Naive thymus-derived CD8-positive, alpha-beta T cell (primary cell): ENCODE measurements around the gene ADAM22. TPM values are rescaled to one million over a fixed set of nuclear protein-coding genes. Genes with fewer than 3 reads are reported as not detected.
"Not testable (repeated sequence)": the region's sequence is repeated elsewhere in the genome, so short reads cannot be mapped to it uniquely, and the experiment has no call there.

Experiments used
- ATAC-seq, 2 donors: fragments of 150-1000 bp; cut with Tn5 transposase in 1 of 2; sonication (Bioruptor Pico), chemical (Tn5 transposase) in 1 of 2; 1 replicate in 1 of 2; 2 replicates in 1 of 2; pipeline ENCODE4 v1.10.0; 2021; ENCODE audit warnings: mild to moderate bottlenecking in 2 of 2, moderate library complexity in 2 of 2
- POLR2A ChIA-PET: fragments of 350-600 bp; sonication (Branson Sonifier 250); formaldehyde crosslinking; loops from one replicate; lab custom pipeline; 2021; ENCODE audit warnings: antibody characterized with exemption; lab: Charles Lee
- DNase-seq, 10 donors: peaks; one replicate each; pipeline versions ENCODE4 v3.0.0 to v3.0.0-alpha.2; 2020 to 2022
- H3K27ac Mint-ChIP-seq, 10 donors: one replicate each; pipeline ENCODE4 v1.8.0; 2020 to 2022; ENCODE audit warnings: mild to moderate bottlenecking in 10 of 10, mixed read lengths in 10 of 10, moderate library complexity in 4 of 10, inconsistent platforms in 1 of 10
- H3K27me3 Mint-ChIP-seq, 5 donors: one replicate each; pipeline ENCODE4 v1.8.0; 2021 to 2022; ENCODE audit warnings: mixed read lengths in 5 of 5
- H3K36me3 Mint-ChIP-seq, 3 donors: one replicate each; pipeline ENCODE4 v1.8.0; 2020 to 2022; ENCODE audit warnings: mixed read lengths in 3 of 3, mild to moderate bottlenecking in 2 of 3, inconsistent platforms in 1 of 3
- H3K4me1 Mint-ChIP-seq, 4 donors: one replicate each; pipeline ENCODE4 v1.8.0; 2021 to 2022; ENCODE audit warnings: mixed read lengths in 4 of 4
- H3K4me3 Mint-ChIP-seq, 10 donors: one replicate each; pipeline ENCODE4 v1.8.0; 2020 to 2022; ENCODE audit warnings: mild to moderate bottlenecking in 10 of 10, mixed read lengths in 10 of 10, moderate library complexity in 6 of 10, inconsistent platforms in 1 of 10
- H3K9me3 Mint-ChIP-seq, 9 donors: one replicate each; pipeline ENCODE4 v1.8.0; 2020 to 2022; ENCODE audit warnings: mixed read lengths in 9 of 9, mild to moderate bottlenecking in 3 of 9, inconsistent platforms in 1 of 9, moderate library complexity in 1 of 9
- polyA plus RNA-seq, 3 donors: library from polyadenylated mRNA; unstranded; fragments of 300-500 nt; fragmentation: Illumina TruSeq; gene quantifications; one replicate each; pipeline ENCODE4 v1.2.3, GENCODE V29; 2021
- total RNA-seq, 8 experiments: library from RNA in 2 of 8; stranded (reverse) in 2 of 8; gene quantifications; one replicate each; pipeline ENCODE4 v1.2.3 and lab custom pipeline; 2021 to 2026

Gene ADAM22
- total and polyA plus RNA-seq, 5 experiments from 2014 or later: 0.60 to 9.2 (median 1.6) TPM

GRCh38 chr7:87926581-87927461, 7.2 kb upstream of the ADAM22 start:
- Mint-ChIP-seq H3K27me3 (peaks cover 0 to 2% (median 2%) of the 10 kb centered on the region in 5 donors), H3K4me3 (no peak overlapping the region), H3K9me3 (no peaks in the 10 kb centered on the region), H3K27ac (no peak overlapping the region), H3K36me3 (no peaks in the 10 kb centered on the region), H3K4me1 (no peaks in the 10 kb centered on the region)
- no peak for ATAC-seq
- no peak for DNase-seq
- POLR2A ChIA-PET: no interaction called here

DNA sequence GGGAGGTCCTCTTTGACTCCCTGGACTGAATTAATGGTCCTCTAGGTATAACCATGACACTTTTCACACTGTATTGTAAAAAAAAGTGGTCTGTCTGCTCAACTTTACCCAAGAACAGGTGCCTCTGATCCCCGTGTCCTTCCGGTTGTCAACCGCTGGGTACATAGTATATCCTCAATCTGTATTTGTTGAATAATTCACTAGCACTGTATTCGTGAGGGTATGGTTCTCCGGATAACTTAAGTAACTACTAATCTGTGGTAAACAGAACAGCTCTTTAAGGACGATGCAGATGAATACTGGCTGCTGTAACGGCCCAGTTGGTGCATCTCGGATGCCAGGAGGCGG, 472 bp upstream of the ADAM22 start:
- H3K9me3 Mint-ChIP-seq: no peaks in the 10 kb centered on the region
- peak overlapping the region in 9 of 10 donors; percentile 18 to 92 (median 75) for H3K27ac Mint-ChIP-seq
- H3K27me3 Mint-ChIP-seq: peaks cover 0 to 4% (median 0%) of the 10 kb centered on the region in 5 donors
- peak in 2 of 10 donors; percentile 6 for DNase-seq
- ATAC-seq: peak; percentile 43 to 54
- POLR2A ChIA-PET: interaction anchor here (0.9 to 1.2 kb wide), 3 partner anchors 57 to 333 kb away, joined by 3 to 6 read pairs (median 4); partner anchors contain the start of genes DBF4, RUNDC3B and SLC25A40
- H3K4me1 Mint-ChIP-seq: peaks cover 2 to 10% (median 8%) of the 10 kb centered on the region in 4 donors
- H3K36me3 Mint-ChIP-seq: peaks cover 0 to 3% (median 3%) of the 10 kb centered on the region in 3 donors
- H3K4me3 Mint-ChIP-seq: peak overlapping the region; percentile 91 to 95 (median 93)

GRCh38 chr7:87934699-87935383, 790 bp downstream of the ADAM22 start:
- Mint-ChIP-seq H3K4me1 (peaks cover 5 to 10% (median 8%) of the 10 kb centered on the region in 4 donors), H3K36me3 (peaks cover 5 to 8% (median 7%) of the 10 kb centered on the region in 3 donors), H3K4me3 (peak overlapping the region; percentile 91 to 95 (median 93)), H3K9me3 (no peaks in the 10 kb centered on the region), H3K27ac (peak overlapping the region in 7 of 10 donors; percentile 18 to 87 (median 75)), H3K27me3 (peaks cover 0 to 2% (median 0%) of the 10 kb centered on the region in 5 donors)
- DNase-seq: peak in 4 of 10 donors; percentile 10 to 38 (median 22)
- POLR2A ChIA-PET: interaction anchor here (0.6 to 0.9 kb wide), 3 partner anchors 285 to 524 kb away, joined by 3 to 5 read pairs (median 4); partner anchors contain the start of gene SRI
- peak; percentile 3 for ATAC-seq

- peak overlapping the region in 2 of 10 donors; percentile 49 to 87 for H3K27ac Mint-ChIP-seq
- POLR2A ChIA-PET: interaction anchor here (0.6 kb wide), 1 partner anchor 415 kb away, joined by 3 read pairs; no protein-coding TSS in a partner anchor
- H3K4me3 Mint-ChIP-seq: peak overlapping the region; percentile 91 to 95 (median 93)
- DNase-seq (no peak), ATAC-seq (no peak)
- H3K27me3 Mint-ChIP-seq: peaks cover 0 to 2% (median 0%) of the 10 kb centered on the region in 5 donors
- H3K4me1 Mint-ChIP-seq: peaks cover 5 to 10% (median 8%) of the 10 kb centered on the region in 4 donors
- H3K36me3 Mint-ChIP-seq: peaks cover 5 to 8% (median 7%) of the 10 kb centered on the region in 3 donors
- no peaks in the 10 kb centered on the region for H3K9me3 Mint-ChIP-seq
Observed at GRCh38 chr7:87935384-87935706, 1.3 kb downstream of the ADAM22 start.

GRCh38 chr7:87941138-87941537, 7.1 kb downstream of the ADAM22 start:
- peaks cover 0 to 5% (median 1%) of the 10 kb centered on the region in 4 donors for H3K4me1 Mint-ChIP-seq
- no peak overlapping the region for H3K4me3 Mint-ChIP-seq
- POLR2A ChIA-PET: no interaction called here
- H3K27me3 Mint-ChIP-seq: peaks cover 0 to 2% (median 0%) of the 10 kb centered on the region in 5 donors
- no peak for DNase-seq
- H3K9me3 Mint-ChIP-seq: no peaks in the 10 kb centered on the region
- H3K36me3 Mint-ChIP-seq: peaks cover 5 to 11% (median 7%) of the 10 kb centered on the region in 3 donors
- no peak for ATAC-seq
- no peak overlapping the region for H3K27ac Mint-ChIP-seq

DNA sequence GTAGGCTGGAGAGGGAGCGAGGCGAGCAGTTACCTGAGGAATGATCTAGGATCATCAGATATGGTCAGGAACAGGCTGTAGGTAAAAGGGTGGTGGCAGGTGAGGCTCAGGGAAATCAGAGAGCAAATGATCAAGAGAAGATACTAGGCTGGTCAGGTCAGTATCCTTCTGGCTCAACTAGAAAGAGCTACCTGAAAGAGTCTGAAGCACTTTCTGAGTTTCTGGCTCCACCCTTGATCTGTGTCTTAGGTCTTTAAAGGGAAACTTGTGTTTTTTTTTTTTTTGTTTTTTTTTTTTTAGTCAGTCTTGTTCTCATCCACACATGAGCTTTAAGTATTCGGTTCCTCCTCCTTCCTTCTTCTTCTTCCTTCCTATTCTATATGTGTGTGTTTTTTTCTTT, 10.5 kb downstream of the ADAM22 start:
- H3K27ac Mint-ChIP-seq: no peak overlapping the region

DNA sequence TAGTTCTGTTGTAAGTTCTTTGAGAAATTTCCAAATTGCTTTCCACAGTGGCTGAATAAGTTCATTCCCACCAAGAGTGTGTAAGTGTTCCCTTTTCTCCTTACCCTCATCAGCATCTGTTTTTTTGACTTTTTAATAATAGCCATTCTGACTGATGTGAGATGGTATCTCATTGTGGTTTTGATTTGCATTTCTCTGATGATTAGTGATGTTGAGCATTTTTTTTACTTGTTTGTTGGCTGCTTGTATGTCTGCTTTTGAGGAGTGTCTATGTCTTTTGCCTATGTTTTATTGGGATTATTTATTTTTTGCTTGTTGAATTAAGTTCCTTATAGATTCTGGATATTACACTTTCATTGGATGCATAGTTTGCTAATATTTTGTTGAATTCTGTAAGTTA, 11.9 kb downstream of the ADAM22 start:
- H3K27me3 Mint-ChIP-seq, H3K36me3 Mint-ChIP-seq, H3K4me1 Mint-ChIP-seq, H3K27ac Mint-ChIP-seq, DNase-seq, H3K4me3 Mint-ChIP-seq, POLR2A ChIA-PET, ATAC-seq, H3K9me3 Mint-ChIP-seq: not testable (repeated sequence)

More for the DNA sequence above, 10.5 kb downstream of the ADAM22 start:
- POLR2A ChIA-PET: no interaction called here
- Mint-ChIP-seq H3K4me3 (no peak overlapping the region), H3K4me1 (peaks cover 0 to 3% (median 1%) of the 10 kb centered on the region in 4 donors), H3K36me3 (peaks cover 0 to 2% (median 0%) of the 10 kb centered on the region in 3 donors), H3K9me3 (no peaks in the 10 kb centered on the region), H3K27me3 (no peaks in the 10 kb centered on the region)
- ATAC-seq: no peak
- no peak for DNase-seq

DNA sequence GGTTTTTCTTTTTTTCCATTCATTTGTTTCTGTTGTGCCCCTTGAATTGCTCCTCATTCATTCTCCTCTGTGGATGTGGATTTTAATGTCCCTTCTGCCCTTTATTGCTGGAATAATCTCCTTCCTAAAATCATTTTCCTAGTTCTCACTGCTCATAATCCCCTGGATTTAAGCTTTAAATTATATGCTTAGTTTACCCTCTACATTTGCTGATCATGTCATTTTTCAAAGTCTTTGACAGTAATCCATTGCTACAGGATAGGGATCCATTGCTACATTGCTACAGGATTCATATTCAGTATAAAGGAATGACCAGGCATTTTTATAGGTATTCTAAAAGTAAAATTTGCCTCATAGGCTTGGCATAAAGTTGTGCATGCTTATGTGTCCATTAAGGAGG, 14.3 kb downstream of the ADAM22 start:
- ATAC-seq (no peak), DNase-seq (no peak)
- H3K27me3 Mint-ChIP-seq: no peaks in the 10 kb centered on the region
- peaks cover 0 to 4% (median 1%) of the 10 kb centered on the region in 4 donors for H3K4me1 Mint-ChIP-seq
- no peak overlapping the region for H3K27ac Mint-ChIP-seq
- POLR2A ChIA-PET: no interaction called here
- no peak overlapping the region for H3K4me3 Mint-ChIP-seq
- peaks cover 0 to 4% (median 0%) of the 10 kb centered on the region in 9 donors for H3K9me3 Mint-ChIP-seq
- H3K36me3 Mint-ChIP-seq: peaks cover 0 to 3% (median 0%) of the 10 kb centered on the region in 3 donors

GRCh38 chr7:87959336-87959735, 25.3 kb downstream of the ADAM22 start:
- ATAC-seq: no peak
- peaks cover 0 to 4% (median 0%) of the 10 kb centered on the region in 9 donors for H3K9me3 Mint-ChIP-seq
- POLR2A ChIA-PET: no interaction called here
- peaks cover 0 to 3% (median 0%) of the 10 kb centered on the region in 3 donors for H3K36me3 Mint-ChIP-seq
- H3K27ac Mint-ChIP-seq: no peak overlapping the region
- DNase-seq: no peak
- H3K4me3 Mint-ChIP-seq: no peak overlapping the region
- H3K27me3 Mint-ChIP-seq: no peaks in the 10 kb centered on the region
- H3K4me1 Mint-ChIP-seq: no peaks in the 10 kb centered on the region

DNA sequence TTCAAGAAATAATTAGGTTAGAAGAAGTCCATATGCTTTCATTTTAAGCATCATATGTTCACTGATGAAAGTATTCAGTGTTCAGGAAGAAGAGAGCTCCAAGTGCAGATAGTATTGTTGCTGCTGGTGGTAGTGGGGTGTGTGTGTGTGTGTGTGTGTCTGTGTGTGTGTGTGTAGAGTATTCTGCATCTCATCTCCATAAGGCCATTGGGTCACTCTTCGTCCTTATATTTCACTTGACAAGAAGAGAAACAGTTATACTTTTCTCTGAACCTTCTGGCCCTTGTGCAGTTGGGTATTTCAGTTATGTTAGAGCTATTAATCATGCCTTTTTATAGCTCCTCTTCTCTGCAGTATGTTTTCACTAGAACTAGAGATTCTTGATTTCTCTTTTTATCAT, 26.2 kb downstream of the ADAM22 start:
- Mint-ChIP-seq H3K4me3 (no peak overlapping the region), H3K27ac (no peak overlapping the region), H3K27me3 (no peaks in the 10 kb centered on the region), H3K36me3 (peaks cover 0 to 6% (median 0%) of the 10 kb centered on the region in 3 donors), H3K9me3 (peaks cover 0 to 2% (median 0%) of the 10 kb centered on the region in 9 donors), H3K4me1 (no peaks in the 10 kb centered on the region)
- DNase-seq: no peak
- POLR2A ChIA-PET: no interaction called here
- ATAC-seq: no peak

DNA sequence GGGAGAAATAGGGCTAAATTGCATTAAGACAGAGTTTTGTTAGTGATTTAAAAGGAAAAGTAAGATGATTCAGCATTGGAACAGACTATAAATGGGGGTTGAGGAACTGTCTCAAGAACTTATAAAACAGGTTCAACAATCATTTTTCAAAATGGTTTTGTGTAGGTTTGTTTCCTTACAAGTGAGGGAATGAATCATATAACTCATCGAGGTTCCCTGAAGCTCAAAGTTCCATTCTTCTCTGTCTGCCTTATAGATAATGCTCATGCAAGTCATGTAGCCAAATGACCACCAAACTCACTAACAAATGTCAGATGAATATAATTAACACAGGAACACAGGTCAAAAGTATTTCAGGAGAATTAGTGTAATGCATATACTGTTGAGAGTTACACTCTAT, 27.7 kb downstream of the ADAM22 start:
- Mint-ChIP-seq H3K9me3 (no peaks in the 10 kb centered on the region), H3K4me1 (no peaks in the 10 kb centered on the region), H3K27me3 (no peaks in the 10 kb centered on the region), H3K36me3 (peaks cover 0 to 15% (median 0%) of the 10 kb centered on the region in 3 donors), H3K4me3 (no peak overlapping the region), H3K27ac (no peak overlapping the region)
- ATAC-seq: no peak
- POLR2A ChIA-PET: no interaction called here
- no peak for DNase-seq

GRCh38 chr7:87966271-87966670, 32.2 kb downstream of the ADAM22 start:
- POLR2A ChIA-PET: no interaction called here
- no peak for ATAC-seq

More at GRCh38 chr7:87966271-87966670, 32.2 kb downstream of the ADAM22 start:
- peaks cover 0 to 20% (median 0%) of the 10 kb centered on the region in 3 donors for H3K36me3 Mint-ChIP-seq
- no peaks in the 10 kb centered on the region for H3K9me3 Mint-ChIP-seq
- no peak for DNase-seq
- H3K27me3 Mint-ChIP-seq: no peaks in the 10 kb centered on the region
- no peaks in the 10 kb centered on the region for H3K4me1 Mint-ChIP-seq
- no peak overlapping the region for H3K4me3 Mint-ChIP-seq
- no peak overlapping the region for H3K27ac Mint-ChIP-seq
